ENCODE measurements around the gene GRIP2. TPM values are rescaled to one million over a fixed set of nuclear protein-coding genes. Genes with fewer than 3 reads are reported as not detected.

GRIP2 gene
- total RNA-seq, 1 experiment from 2014 or later = 0.57 TPM

GRCh38 chr3:14488286-14489041 is 51.7 kb downstream of the GRIP2 start:
- Histone ChIP-seq H3K27me3 (0 out of 2 replicates have a peak, but pooled peaks cover under 1% of the 10 kb centered on the region), H3K9me3 (replicated peaks) (no peaks in the 10 kb centered on the region), H3K4me3 (no peak overlapping the region), H3K27ac (no peak overlapping the region), H3K4me1 (0 out of 2 replicates have a peak, but pooled peaks cover 2% of the 10 kb centered on the region), H3K36me3 (no peaks in the 10 kb centered on the region)
- DNase-seq = no peak

GRCh38 chr3:14487821-14488220 is 52.3 kb downstream of the GRIP2 start:
- Histone ChIP-seq H3K4me3 (no peak overlapping the region), H3K9me3 (replicated peaks) (no peaks in the 10 kb centered on the region), H3K27me3 (no peaks in the 10 kb centered on the region), H3K4me1 (0 out of 2 replicates have a peak, but pooled peaks cover 2% of the 10 kb centered on the region), H3K36me3 (no peaks in the 10 kb centered on the region), H3K27ac (no peak overlapping the region)
- DNase-seq = no peak

- no peak overlapping the region for H3K4me3 ChIP-seq
- H3K27me3 ChIP-seq = no peaks in the 10 kb centered on the region
- H3K9me3 ChIP-seq (replicated peaks) = no peaks in the 10 kb centered on the region
- 0 out of 2 replicates have a peak, but pooled peaks cover 2% of the 10 kb centered on the region for H3K4me1 ChIP-seq
- no peak overlapping the region for H3K27ac ChIP-seq
- DNase-seq = no peak
- no peaks in the 10 kb centered on the region for H3K36me3 ChIP-seq
Observed at GRCh38 chr3:14487086-14487485, 53.1 kb downstream of the GRIP2 start.

- H3K4me3 ChIP-seq = no peak overlapping the region
- H3K9me3 ChIP-seq (replicated peaks) = no peaks in the 10 kb centered on the region
- no peak for DNase-seq
- H3K4me1 ChIP-seq = 0 out of 2 replicates have a peak, but pooled peaks cover 2% of the 10 kb centered on the region
- no peaks in the 10 kb centered on the region for H3K36me3 ChIP-seq
- H3K27ac ChIP-seq = no peak overlapping the region
- H3K27me3 ChIP-seq = no peaks in the 10 kb centered on the region
Observed at GRCh38 chr3:14486460-14486859, 53.7 kb downstream of the GRIP2 start.

GRCh38 chr3:14485981-14486380 is 54.2 kb downstream of the GRIP2 start:
- H3K27ac ChIP-seq = no peak overlapping the region
- H3K27me3 ChIP-seq = no peaks in the 10 kb centered on the region
- no peak for DNase-seq
- H3K36me3 ChIP-seq = no peaks in the 10 kb centered on the region
- H3K9me3 ChIP-seq (replicated peaks) = no peaks in the 10 kb centered on the region
- H3K4me3 ChIP-seq = no peak overlapping the region
- 0 out of 2 replicates have a peak, but pooled peaks cover 2% of the 10 kb centered on the region for H3K4me1 ChIP-seq

GRCh38 chr3:14484741-14485140 is 55.4 kb downstream of the GRIP2 start:
- Histone ChIP-seq H3K36me3 (no peaks in the 10 kb centered on the region), H3K9me3 (replicated peaks) (no peaks in the 10 kb centered on the region), H3K4me1 (0 out of 2 replicates have a peak, but pooled peaks cover 2% of the 10 kb centered on the region)

GRCh38 chr3:14483286-14483685 is 56.9 kb downstream of the GRIP2 start:
- H3K9me3 ChIP-seq (replicated peaks) = no peaks in the 10 kb centered on the region
- no peaks in the 10 kb centered on the region for H3K27me3 ChIP-seq
- no peak for DNase-seq
- H3K36me3 ChIP-seq = no peaks in the 10 kb centered on the region; the same call in 1 of the 2 replicates
- H3K4me1 ChIP-seq = no peaks in the 10 kb centered on the region
- H3K4me3 ChIP-seq = no peak overlapping the region
- no peak overlapping the region for H3K27ac ChIP-seq

More at GRCh38 chr3:14484741-14485140, 55.4 kb downstream of the GRIP2 start:
- no peak for DNase-seq
- Histone ChIP-seq H3K27me3 (no peaks in the 10 kb centered on the region), H3K4me3 (no peak overlapping the region), H3K27ac (no peak overlapping the region)

GRCh38 chr3:14482271-14482721 is 57.8 kb downstream of the GRIP2 start:
- Histone ChIP-seq H3K27ac (no peak overlapping the region), H3K4me3 (no peak overlapping the region), H3K27me3 (no peaks in the 10 kb centered on the region), H3K9me3 (replicated peaks) (no peaks in the 10 kb centered on the region), H3K4me1 (no peaks in the 10 kb centered on the region), H3K36me3 (no peaks in the 10 kb centered on the region; the same call in 1 of the 2 replicates)
- no peak for DNase-seq

GRCh38 chr3:14481646-14482036 is 58.5 kb downstream of the GRIP2 start:
- no peaks in the 10 kb centered on the region; the same call in 1 of the 2 replicates for H3K36me3 ChIP-seq
- DNase-seq = no peak

GRCh38 chr3:14481018-14481645 is 59.0 kb downstream of the GRIP2 start:
- Histone ChIP-seq H3K9me3 (replicated peaks) (no peaks in the 10 kb centered on the region), H3K4me1 (no peaks in the 10 kb centered on the region), H3K27me3 (no peaks in the 10 kb centered on the region), H3K4me3 (no peak overlapping the region), H3K27ac (no peak overlapping the region), H3K36me3 (no peaks in the 10 kb centered on the region; the same call in 1 of the 2 replicates)
- no peak for DNase-seq

More at GRCh38 chr3:14481646-14482036, 58.5 kb downstream of the GRIP2 start:
- no peaks in the 10 kb centered on the region for H3K27me3 ChIP-seq
- no peak overlapping the region for H3K27ac ChIP-seq
- no peaks in the 10 kb centered on the region for H3K9me3 ChIP-seq (replicated peaks)
- no peaks in the 10 kb centered on the region for H3K4me1 ChIP-seq
- H3K4me3 ChIP-seq = no peak overlapping the region

- Histone ChIP-seq H3K36me3 (no peaks in the 10 kb centered on the region; the same call in 1 of the 2 replicates), H3K27me3 (no peaks in the 10 kb centered on the region), H3K4me1 (no peaks in the 10 kb centered on the region), H3K4me3 (no peak overlapping the region), H3K9me3 (replicated peaks) (no peaks in the 10 kb centered on the region), H3K27ac (no peak overlapping the region)
- no peak for DNase-seq
Observed at GRCh38 chr3:14480207-14481017, 59.7 kb downstream of the GRIP2 start.

- Histone ChIP-seq H3K4me1 (no peaks in the 10 kb centered on the region), H3K36me3 (no peaks in the 10 kb centered on the region; the same call in 1 of the 2 replicates), H3K4me3 (no peak overlapping the region), H3K9me3 (replicated peaks) (no peaks in the 10 kb centered on the region), H3K27ac (no peak overlapping the region), H3K27me3 (no peaks in the 10 kb centered on the region)
- DNase-seq = no peak
Observed at GRCh38 chr3:14479591-14479990, 60.6 kb downstream of the GRIP2 start.

GRCh38 chr3:14478956-14479550 is 61.1 kb downstream of the GRIP2 start:
- H3K4me3 ChIP-seq = no peak overlapping the region
- no peaks in the 10 kb centered on the region for H3K4me1 ChIP-seq
- H3K36me3 ChIP-seq = no peaks in the 10 kb centered on the region; the same call in 1 of the 2 replicates
- no peaks in the 10 kb centered on the region for H3K27me3 ChIP-seq
- no peak for DNase-seq
- no peaks in the 10 kb centered on the region for H3K9me3 ChIP-seq (replicated peaks)
- no peak overlapping the region for H3K27ac ChIP-seq

GRCh38 chr3:14477311-14477935 is 62.7 kb downstream of the GRIP2 start:
- no peak overlapping the region for H3K4me3 ChIP-seq
- DNase-seq = no peak
- no peak overlapping the region for H3K27ac ChIP-seq
- no peaks in the 10 kb centered on the region for H3K9me3 ChIP-seq (replicated peaks)
- H3K27me3 ChIP-seq = no peaks in the 10 kb centered on the region
- peaks cover 9% of the 10 kb centered on the region for H3K4me1 ChIP-seq
- H3K36me3 ChIP-seq = no peaks in the 10 kb centered on the region; the same call in 1 of the 2 replicates
